PC-3 (cell line): Measurements from ENCODE around the gene RABL6. TPM values are rescaled to one million over a fixed set of nuclear protein-coding genes. Genes with fewer than 3 reads are reported as not detected.
"Not testable (repeated sequence)": the region's sequence is repeated elsewhere in the genome, so short reads cannot be mapped to it uniquely, and the experiment has no call there.

ENCODE experiments used
- ATAC-seq: fragments of 200-7000 bp; cut with Tn5 transposase; 2 replicates; pipeline ENCODE4 v1.9.1; 2020; ENCODE audit warnings: mild to moderate bottlenecking, moderate library complexity
- BruUV-seq: library from RNA; stranded (reverse); fragments of 400-500 nt; replicated peaks from 2 replicates; lab custom pipeline; 2021; lab: Mats Ljungman, UMichigan
- CTCF ChIA-PET: fragments of 300-600 bp; sonication (Branson Sonifier 250); formaldehyde crosslinking; loops from one replicate; lab custom pipeline; 2022; ENCODE audit warnings: antibody characterized with exemption; lab: Charles Lee
- POLR2A ChIA-PET: fragments of 300-600 bp; sonication (Branson Sonifier 250); formaldehyde crosslinking; loops from one replicate; lab custom pipeline; 2022; ENCODE audit warnings: antibody characterized with exemption; ENCODE audit not compliant: unreplicated experiment; lab: Charles Lee
- DNase-seq: peaks from one replicate; pipeline ENCODE4 v3.0.0-alpha.2; 2015
- H2AFZ ChIP-seq: fragments of 300-600 bp; sonication (generic); 2 replicates; pipeline ENCODE4 v1.6.0; 2016; ENCODE audit warnings: antibody characterized with exemption, low read length
- H3F3A ChIP-seq: fragments of 300-600 bp; sonication (generic); one replicate; pipeline ENCODE4 v1.6.0; 2017; ENCODE audit warnings: antibody characterized with exemption, low read length, control low read depth, mild to moderate bottlenecking; ENCODE audit not compliant: unreplicated experiment
- H3K27ac ChIP-seq: fragments of 300-600 bp; sonication (generic); 2 replicates; pipeline ENCODE4 v1.5.1; 2016; ENCODE audit warnings: mild to moderate bottlenecking, low read length
- H3K27me3 ChIP-seq: fragments of 300-600 bp; sonication (generic); 2 replicates; pipeline ENCODE4 v1.6.1; 2016; ENCODE audit warnings: low read length, mixed read lengths
- H3K36me3 ChIP-seq: fragments of 300-600 bp; sonication (generic); 2 replicates; pipeline ENCODE4 v1.6.1; 2016; ENCODE audit warnings: low read depth, mixed run types, low read length, mixed read lengths
- H3K4me1 ChIP-seq: fragments of 300-600 bp; sonication (generic); 2 replicates; pipeline ENCODE4 v1.5.1; 2016; ENCODE audit warnings: low read length; ENCODE audit not compliant: insufficient read depth
- H3K4me2 ChIP-seq: fragments of 300-600 bp; sonication (generic); 2 replicates; pipeline ENCODE4 v1.6.0; 2016; ENCODE audit warnings: low read length
- H3K4me3 ChIP-seq: fragments of 300-600 bp; sonication (generic); 2 replicates; pipeline ENCODE4 v1.5.1; 2016; ENCODE audit warnings: mild to moderate bottlenecking, low read length, mixed read lengths
- H3K79me2 ChIP-seq: fragments of 300-600 bp; sonication (generic); 2 replicates; pipeline ENCODE4 v1.6.1; 2017; ENCODE audit warnings: low read length, mixed read lengths
- H3K9ac ChIP-seq: fragments of 300-600 bp; sonication (generic); 2 replicates; pipeline ENCODE4 v1.6.0; 2016; ENCODE audit warnings: mild to moderate bottlenecking, low read length
- H3K9me2 ChIP-seq: fragments of 300-600 bp; sonication (generic); replicated peaks from 2 replicates; pipeline ENCODE4 v1.6.1; 2016; ENCODE audit warnings: mixed run types, low read length, mixed read lengths
- H3K9me3 ChIP-seq: fragments of 300-600 bp; sonication (generic); 2 replicates; pipeline ENCODE4 v1.6.1; 2016; ENCODE audit warnings: low read length, mixed read lengths
- H4K20me1 ChIP-seq: fragments of 300-600 bp; sonication (generic); 2 replicates; pipeline ENCODE4 v1.6.1; 2016; ENCODE audit warnings: low read length, mixed read lengths
- EZH2 ChIP-seq: fragments of 300-600 bp; sonication (generic); IDR thresholded peaks from one replicate; pipeline ENCODE4 v1.6.1; 2017; ENCODE audit warnings: antibody characterized with exemption, mild to moderate bottlenecking, low read length; ENCODE audit not compliant: unreplicated experiment
- EZH2phosphoT487 ChIP-seq: fragments of 300-600 bp; sonication (generic); IDR thresholded peaks from 2 replicates; pipeline ENCODE4 v1.6.1; 2018; ENCODE audit warnings: mild to moderate bottlenecking, antibody characterized with exemption, low read length, borderline replicate concordance
- intact Hi-C: fragments of 100-400 bp; cut with micrococcal nuclease; formaldehyde crosslinking; loops from 2 replicates; pipeline ENCODE4 v1.9.0; 2023
- total RNA-seq: library from RNA; depleted of rRNA; stranded (reverse); fragments of >200 nt; gene quantifications from 2 replicates; pipeline ENCODE4 v1.2.3, GENCODE V29; 2014
- TF ChIP-seq, protein P1 (sequence below): fragments of 300-600 bp; sonication (generic); conservative IDR thresholded peaks from 2 replicates; pipeline ENCODE4 v1.5.1; 2017; ENCODE audit warnings: antibody characterized with exemption, low read depth, mild to moderate bottlenecking, low read length

The RABL6 gene
- total RNA-seq, 1 experiment from 2014 or later: 84.3 TPM

DNA sequence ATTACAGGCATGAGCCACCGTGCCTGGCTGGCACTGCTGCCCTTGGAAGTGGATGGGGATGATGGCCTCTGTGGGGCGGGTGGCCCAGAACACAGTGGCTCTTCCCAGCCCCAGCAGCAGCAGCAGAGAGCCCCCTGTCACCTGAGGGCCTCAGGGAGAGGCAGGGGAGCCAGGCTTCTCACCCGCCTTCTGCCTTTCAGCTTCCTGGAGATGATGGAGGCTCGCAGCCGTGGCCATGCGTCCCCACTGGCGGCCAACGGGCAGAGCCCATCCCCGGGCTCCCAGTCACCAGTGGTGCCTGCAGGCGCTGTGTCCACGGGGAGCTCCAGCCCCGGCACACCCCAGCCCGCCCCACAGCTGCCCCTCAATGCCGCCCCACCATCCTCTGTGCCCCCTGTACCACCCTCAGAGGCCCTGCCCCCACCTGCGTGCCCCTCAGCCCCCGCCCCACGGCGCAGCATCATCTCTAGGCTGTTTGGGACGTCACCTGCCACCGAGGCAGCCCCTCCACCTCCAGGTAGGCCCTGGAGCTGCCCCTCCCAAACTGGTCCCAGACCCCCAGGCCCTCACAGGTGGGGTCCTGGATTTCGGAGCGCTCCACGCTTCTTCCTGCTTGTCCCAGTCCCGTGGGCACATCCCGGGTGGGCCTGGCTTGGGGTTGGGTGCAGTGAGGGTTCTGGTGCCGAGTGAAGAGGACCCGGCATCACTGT lies 29.6 kb downstream of the RABL6 start:
- Histone ChIP-seq H3K27ac (no peak overlapping the region), H3K36me3 (no peaks in the 10 kb centered on the region), H3K4me1 (peaks cover 10% of the 10 kb centered on the region; the same call in 1 of the 2 replicates), H2AFZ (no peak overlapping the region), H3K27me3 (no peaks in the 10 kb centered on the region), H3K79me2 (no peaks in the 10 kb centered on the region), H3K4me3 (no peak overlapping the region), H3K9me3 (no peaks in the 10 kb centered on the region), H3K9me2 (no peaks in the 10 kb centered on the region), H4K20me1 (no peaks in the 10 kb centered on the region), H3K4me2 (no peak overlapping the region), H3K9ac (no peak overlapping the region), H3F3A (no peaks in the 10 kb centered on the region)
- BruUV-seq: no TSS peak
- DNase-seq: no peak
- ChIA-PET CTCF (no interaction called here), POLR2A (no interaction called here)
- ATAC-seq: no peak
- TF ChIP-seq, protein P1, sequence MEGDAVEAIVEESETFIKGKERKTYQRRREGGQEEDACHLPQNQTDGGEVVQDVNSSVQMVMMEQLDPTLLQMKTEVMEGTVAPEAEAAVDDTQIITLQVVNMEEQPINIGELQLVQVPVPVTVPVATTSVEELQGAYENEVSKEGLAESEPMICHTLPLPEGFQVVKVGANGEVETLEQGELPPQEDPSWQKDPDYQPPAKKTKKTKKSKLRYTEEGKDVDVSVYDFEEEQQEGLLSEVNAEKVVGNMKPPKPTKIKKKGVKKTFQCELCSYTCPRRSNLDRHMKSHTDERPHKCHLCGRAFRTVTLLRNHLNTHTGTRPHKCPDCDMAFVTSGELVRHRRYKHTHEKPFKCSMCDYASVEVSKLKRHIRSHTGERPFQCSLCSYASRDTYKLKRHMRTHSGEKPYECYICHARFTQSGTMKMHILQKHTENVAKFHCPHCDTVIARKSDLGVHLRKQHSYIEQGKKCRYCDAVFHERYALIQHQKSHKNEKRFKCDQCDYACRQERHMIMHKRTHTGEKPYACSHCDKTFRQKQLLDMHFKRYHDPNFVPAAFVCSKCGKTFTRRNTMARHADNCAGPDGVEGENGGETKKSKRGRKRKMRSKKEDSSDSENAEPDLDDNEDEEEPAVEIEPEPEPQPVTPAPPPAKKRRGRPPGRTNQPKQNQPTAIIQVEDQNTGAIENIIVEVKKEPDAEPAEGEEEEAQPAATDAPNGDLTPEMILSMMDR: no peak
- no peak for TF ChIP-seq EZH2phosphoT487
- no peak for TF ChIP-seq EZH2
- intact Hi-C loops: no loop called here

- BruUV-seq, H3K36me3 ChIP-seq, intact Hi-C loops, H3K27me3 ChIP-seq, H2AFZ ChIP-seq, H3K9me3 ChIP-seq, H3K27ac ChIP-seq, H3F3A ChIP-seq, H3K4me2 ChIP-seq, H3K4me3 ChIP-seq, CTCF ChIA-PET, ATAC-seq, H3K9ac ChIP-seq, H3K79me2 ChIP-seq, DNase-seq, H3K9me2 ChIP-seq, H4K20me1 ChIP-seq, H3K4me1 ChIP-seq: not testable (repeated sequence)
- POLR2A ChIA-PET: interaction anchor here (0.5 kb wide), 1 partner anchor 21 kb away, joined by 4 read pairs; no protein-coding TSS in a partner anchor
These were observed 30.1 kb downstream of the RABL6 start for GRCh38 chr9:136837856-136838277.

DNA sequence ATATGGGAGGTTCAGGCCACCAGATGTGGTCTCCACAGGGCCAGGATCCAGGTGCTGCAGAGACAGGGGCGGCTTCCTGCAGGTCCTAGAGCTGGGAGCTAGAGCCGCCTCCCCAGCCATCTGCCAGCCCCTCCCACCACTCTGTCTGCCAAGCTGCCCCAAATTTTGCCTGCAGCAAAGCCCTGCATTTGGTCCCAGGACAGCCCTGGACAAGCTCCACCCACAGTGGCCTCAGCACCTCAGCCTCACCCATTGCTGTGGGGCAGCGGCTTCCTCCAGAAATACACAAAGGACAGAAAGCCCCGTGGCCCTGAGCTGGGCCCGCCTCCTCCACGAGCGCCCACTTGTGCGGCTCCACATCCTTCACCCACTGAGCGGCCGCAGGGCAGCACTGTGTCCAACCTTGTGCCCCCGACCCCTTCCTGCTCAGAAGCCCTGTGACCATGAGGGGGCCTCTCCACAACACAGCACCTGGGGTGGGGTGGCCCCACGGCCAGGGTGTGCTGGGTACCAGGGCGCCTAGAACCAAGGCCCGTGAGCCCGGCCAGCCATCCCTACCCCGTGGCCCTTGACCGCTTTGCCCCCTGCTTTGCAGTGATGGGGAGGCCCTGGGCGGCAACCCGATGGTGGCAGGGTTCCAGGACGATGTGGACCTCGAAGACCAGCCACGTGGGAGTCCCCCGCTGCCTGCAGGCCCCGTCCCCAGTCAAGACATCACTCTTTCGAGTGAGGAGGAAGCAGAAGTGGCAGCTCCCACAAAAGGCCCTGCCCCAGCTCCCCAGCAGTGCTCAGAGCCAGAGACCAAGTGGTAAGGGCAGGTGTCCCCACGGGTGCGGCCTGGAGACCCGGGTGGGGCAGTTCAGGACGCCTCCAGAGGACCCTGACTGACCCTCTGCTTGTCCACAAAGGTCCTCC lies 30.8 kb downstream of the RABL6 start:
- DNase-seq: no peak
- ChIA-PET POLR2A (interaction anchor here (0.5 kb wide), 1 partner anchor 22 kb away, joined by 4 read pairs; no protein-coding TSS in a partner anchor), CTCF (no interaction called here)

More for the DNA sequence above, 30.8 kb downstream of the RABL6 start:
- intact Hi-C loops: no loop called here
- H3K9me3 ChIP-seq: no peaks in the 10 kb centered on the region
- no peaks in the 10 kb centered on the region for H3K79me2 ChIP-seq
- H3F3A ChIP-seq: no peaks in the 10 kb centered on the region
- no peaks in the 10 kb centered on the region for H4K20me1 ChIP-seq
- no peak for TF ChIP-seq EZH2phosphoT487
- TF ChIP-seq, protein P1: no peak
- no peak for TF ChIP-seq EZH2
- H3K27me3 ChIP-seq: no peaks in the 10 kb centered on the region
- H3K27ac ChIP-seq: no peak overlapping the region
- BruUV-seq: no TSS peak
- no peak overlapping the region for H3K9ac ChIP-seq
- no peak overlapping the region for H3K4me3 ChIP-seq
- ATAC-seq: no peak
- H3K4me1 ChIP-seq: peaks cover 10% of the 10 kb centered on the region; the same call in 1 of the 2 replicates
- H3K4me2 ChIP-seq: no peak overlapping the region
- H3K36me3 ChIP-seq: no peaks in the 10 kb centered on the region
- no peaks in the 10 kb centered on the region for H3K9me2 ChIP-seq
- H2AFZ ChIP-seq: no peak overlapping the region
